Fibroblast of lung (primary cell): ENCODE data around the gene MXRA7.
"Not testable (repeated sequence)": the region's sequence is repeated elsewhere in the genome, so short reads cannot be mapped to it uniquely, and the experiment has no call there.

Source experiments
- EZH2 ChIP-seq: IDR thresholded peaks from 2 replicates; pipeline ENCODE4 v1.5.1; 2012; ENCODE audit warnings: low read length, control low read depth, mild to moderate bottlenecking; ENCODE audit errors: missing control alignments
- TF ChIP-seq, protein P1 (sequence below), 2 donors: IDR thresholded peaks in 1 of 2; conservative IDR thresholded peaks in 1 of 2; 1 replicate in 1 of 2; 2 replicates in 1 of 2; pipeline ENCODE4 v1.5.1; 2011 to 2012; ENCODE audit warnings: low read length in 2 of 2, control low read depth in 1 of 2, inconsistent platforms in 1 of 2, low read depth in 1 of 2, mild to moderate bottlenecking in 1 of 2

DNA sequence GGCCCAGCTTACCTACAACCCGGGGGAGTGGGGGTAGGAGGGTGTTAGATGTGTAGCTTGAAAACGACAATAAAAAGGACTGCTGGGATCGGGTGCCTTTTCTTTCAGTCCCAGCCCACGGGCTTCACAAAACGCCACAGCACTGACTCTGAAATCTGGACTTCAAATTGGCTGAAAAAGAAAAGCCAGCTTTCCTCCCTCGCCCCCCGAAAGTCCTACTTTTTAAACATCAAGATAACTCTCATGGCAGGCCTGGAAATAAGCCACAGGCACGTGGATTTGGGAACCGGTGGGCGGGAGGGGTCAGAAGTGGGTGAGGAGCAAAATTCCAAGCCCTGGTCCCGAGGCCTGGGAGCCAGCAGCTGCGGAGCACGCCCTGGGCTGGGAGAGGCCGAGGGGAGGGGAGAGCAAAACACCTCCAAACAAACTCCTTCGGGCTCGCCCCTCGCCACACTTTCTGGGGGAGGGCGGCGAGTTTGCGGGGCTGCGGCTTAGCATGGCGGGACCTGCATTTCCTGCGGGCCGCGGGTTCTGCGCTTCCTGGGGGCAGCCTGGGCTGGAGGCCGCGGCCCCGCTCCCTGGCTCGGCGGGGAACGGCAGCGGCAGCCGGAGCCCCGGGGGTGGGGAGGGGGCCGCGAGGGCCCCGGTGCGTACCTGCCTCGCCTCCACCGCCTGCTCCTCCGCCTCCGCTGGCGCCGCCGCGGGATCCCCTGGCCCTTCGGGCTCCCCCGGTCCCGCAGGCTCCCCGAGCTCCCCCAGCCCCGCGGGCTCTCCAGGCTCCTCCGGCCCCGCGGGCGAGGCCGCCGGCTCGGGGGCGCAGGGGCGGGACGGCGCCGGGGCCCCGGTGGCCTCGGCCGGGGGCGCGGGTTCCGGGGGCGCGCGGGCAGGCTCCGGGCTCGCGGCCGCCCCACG, 558 bp downstream of the MXRA7 start:
- TF ChIP-seq, protein P1, sequence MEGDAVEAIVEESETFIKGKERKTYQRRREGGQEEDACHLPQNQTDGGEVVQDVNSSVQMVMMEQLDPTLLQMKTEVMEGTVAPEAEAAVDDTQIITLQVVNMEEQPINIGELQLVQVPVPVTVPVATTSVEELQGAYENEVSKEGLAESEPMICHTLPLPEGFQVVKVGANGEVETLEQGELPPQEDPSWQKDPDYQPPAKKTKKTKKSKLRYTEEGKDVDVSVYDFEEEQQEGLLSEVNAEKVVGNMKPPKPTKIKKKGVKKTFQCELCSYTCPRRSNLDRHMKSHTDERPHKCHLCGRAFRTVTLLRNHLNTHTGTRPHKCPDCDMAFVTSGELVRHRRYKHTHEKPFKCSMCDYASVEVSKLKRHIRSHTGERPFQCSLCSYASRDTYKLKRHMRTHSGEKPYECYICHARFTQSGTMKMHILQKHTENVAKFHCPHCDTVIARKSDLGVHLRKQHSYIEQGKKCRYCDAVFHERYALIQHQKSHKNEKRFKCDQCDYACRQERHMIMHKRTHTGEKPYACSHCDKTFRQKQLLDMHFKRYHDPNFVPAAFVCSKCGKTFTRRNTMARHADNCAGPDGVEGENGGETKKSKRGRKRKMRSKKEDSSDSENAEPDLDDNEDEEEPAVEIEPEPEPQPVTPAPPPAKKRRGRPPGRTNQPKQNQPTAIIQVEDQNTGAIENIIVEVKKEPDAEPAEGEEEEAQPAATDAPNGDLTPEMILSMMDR (conservative IDR thresholded peaks at IDR 0.05 in 1 of 2, IDR thresholded peaks at IDR 0.05 in 1 of 2; ENCODE audit: low read depth in 1 of 2, low read length in 2 of 2), result not testable (repeated sequence)
- TF ChIP-seq EZH2, result not testable (repeated sequence)
